ENCODE results near the gene USP25. TPM values are rescaled to one million over a fixed set of nuclear protein-coding genes. Genes with fewer than 3 reads are reported as not detected.

The USP25 gene
- total RNA-seq, 1 donor from 2014 or later = 29.2 TPM

- Histone ChIP-seq H3K36me3 (no peaks in the 10 kb centered on the region), H3K4me1 (no peaks in the 10 kb centered on the region), H3K27me3 (no peaks in the 10 kb centered on the region), H3K27ac (no peak overlapping the region), H3K9me3 (no peaks in the 10 kb centered on the region), H3K4me3 (no peak overlapping the region)
- intact Hi-C loops (cut with DNase I) = no loop called here
- no peak for DNase-seq (ENCODE audit: low spot score in 2 of 2)
- TF ChIP-seq CTCF (IDR thresholded peaks at IDR 0.05) = no peak
These were observed 79.3 kb downstream of the USP25 start for GRCh38 chr21:15809065-15809464.

GRCh38 chr21:15809818-15810217, 80.0 kb downstream of the USP25 start:
- intact Hi-C loops (cut with DNase I) = no loop called here
- DNase-seq (ENCODE audit: low spot score in 2 of 2) = no peak
- Histone ChIP-seq H3K36me3 (no peaks in the 10 kb centered on the region), H3K27me3 (no peaks in the 10 kb centered on the region), H3K27ac (no peak overlapping the region), H3K4me3 (no peak overlapping the region), H3K9me3 (no peaks in the 10 kb centered on the region), H3K4me1 (no peaks in the 10 kb centered on the region)
- no peak for TF ChIP-seq CTCF (IDR thresholded peaks at IDR 0.05)

- Histone ChIP-seq H3K27me3 (no peaks in the 10 kb centered on the region), H3K27ac (no peak overlapping the region), H3K4me3 (no peak overlapping the region), H3K9me3 (no peaks in the 10 kb centered on the region), H3K36me3 (peaks cover 11 to 15% of the 10 kb centered on the region in 2 donors), H3K4me1 (no peaks in the 10 kb centered on the region)
- DNase-seq (ENCODE audit: low spot score in 2 of 2) = no peak
- no peak for TF ChIP-seq CTCF (IDR thresholded peaks at IDR 0.05)
- intact Hi-C loops (cut with DNase I) = no loop called here
These were observed 85.5 kb downstream of the USP25 start for GRCh38 chr21:15815285-15815684.

GRCh38 chr21:15820327-15820726, 90.5 kb downstream of the USP25 start:
- Histone ChIP-seq H3K4me3 (no peak overlapping the region), H3K27me3 (no peaks in the 10 kb centered on the region), H3K9me3 (no peaks in the 10 kb centered on the region), H3K27ac (no peak overlapping the region), H3K36me3 (peaks cover 11 to 17% of the 10 kb centered on the region in 2 donors), H3K4me1 (no peaks in the 10 kb centered on the region)
- TF ChIP-seq CTCF (IDR thresholded peaks at IDR 0.05) = no peak
- intact Hi-C loops (cut with DNase I) = no loop called here
- no peak for DNase-seq (ENCODE audit: low spot score in 2 of 2)

DNA sequence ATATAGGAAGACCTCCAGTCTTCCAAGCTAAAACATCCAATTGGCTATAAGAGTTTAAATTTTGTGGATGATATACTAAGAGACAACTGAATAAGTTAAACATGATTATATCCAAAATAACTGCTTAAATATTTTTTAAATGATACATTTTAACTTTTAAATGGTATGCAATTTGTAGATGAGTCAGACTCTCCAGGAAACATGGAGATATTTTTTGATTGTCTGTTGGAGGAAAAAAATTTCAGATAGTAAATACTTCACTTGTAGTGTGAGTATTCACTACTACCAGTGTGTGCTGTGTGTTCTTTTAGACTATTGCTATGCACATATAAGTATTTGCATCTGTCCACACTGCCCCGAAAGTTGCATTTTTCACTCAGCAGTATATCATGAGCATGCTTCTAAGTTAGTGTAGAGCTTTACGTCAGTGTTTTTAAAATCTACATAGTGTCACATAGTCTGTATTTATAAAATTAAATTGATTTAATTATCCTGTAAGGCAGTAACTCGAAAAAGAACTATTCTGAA, 91.1 kb downstream of the USP25 start:
- Histone ChIP-seq H3K27ac (no peak overlapping the region), H3K27me3 (no peaks in the 10 kb centered on the region), H3K4me3 (no peak overlapping the region), H3K9me3 (no peaks in the 10 kb centered on the region), H3K36me3 (peaks cover 11 to 14% of the 10 kb centered on the region in 2 donors), H3K4me1 (no peaks in the 10 kb centered on the region)
- no peak for DNase-seq (ENCODE audit: low spot score in 2 of 2)
- intact Hi-C loops (cut with DNase I) = no loop called here
- TF ChIP-seq CTCF (IDR thresholded peaks at IDR 0.05) = no peak

Measured in ascending aorta (tissue), 2 donors.